ENCODE results near the gene GTF2IRD1. TPM values are rescaled to one million over a fixed set of nuclear protein-coding genes. Genes with fewer than 3 reads are reported as not detected.
A peak's percentile ranks its signal among the peaks of the same experiment; 100 is the strongest.

The GTF2IRD1 gene
- polyA plus RNA-seq, 1 of the 3 experiments (the other 2 are of a cell fraction) = 26.4 TPM

DNA sequence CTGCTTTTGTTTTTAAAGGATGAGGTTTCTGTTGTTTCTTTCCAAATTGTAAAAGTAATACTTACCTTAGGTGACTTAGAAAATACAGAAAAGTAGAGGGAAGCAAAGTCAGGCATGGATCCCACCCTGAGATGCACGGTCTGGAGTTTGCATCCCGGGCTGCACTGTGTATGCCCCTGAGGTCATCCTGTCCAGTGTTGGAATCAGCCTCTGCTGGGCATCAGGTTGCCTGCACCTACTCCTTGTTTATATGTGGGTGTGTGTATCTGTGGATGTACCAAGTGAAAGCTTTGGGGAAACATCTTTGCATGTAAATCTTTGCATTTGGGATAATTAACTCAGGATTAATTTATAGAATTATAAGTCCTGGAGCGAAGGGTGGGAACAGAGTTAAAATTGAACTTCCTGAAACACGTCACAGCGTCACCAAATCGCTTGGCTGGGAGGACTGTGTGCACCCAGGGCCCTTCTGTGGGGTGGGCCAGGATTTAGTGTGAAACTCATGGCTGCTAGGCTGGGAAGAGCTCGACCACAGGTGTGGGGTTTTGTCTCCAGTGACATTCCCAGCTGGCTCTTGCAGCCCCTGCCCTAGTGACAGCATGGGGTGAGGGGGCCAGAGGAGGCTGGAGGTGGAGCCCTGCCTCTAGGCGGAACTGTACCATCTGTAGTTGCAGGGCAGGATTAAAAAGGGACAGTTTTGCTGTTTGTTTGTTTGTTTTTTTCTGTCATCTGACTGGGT is 27.9 kb downstream of the GTF2IRD1 start:
- Histone ChIP-seq H3K36me3 (replicated peaks in 1 of 2; ENCODE audit: control insufficient read depth in 1 of 2, insufficient read depth in 2 of 2, low read length in 1 of 2) (no peaks in the 10 kb centered on the region), H3K4me2 (no peak overlapping the region), H3K9me3 (no peaks in the 10 kb centered on the region), H2AFZ (ENCODE audit: low read depth) (no peak overlapping the region), H3K9me2 (no peaks in the 10 kb centered on the region), H3K9ac (no peak overlapping the region), H3K4me3 (ENCODE audit: low read depth in 2 of 2, low read length in 1 of 2) (no peak overlapping the region), H4K20me1 (ENCODE audit: insufficient read depth) (0 out of 2 replicates have a peak, but pooled peaks cover 7% of the 10 kb centered on the region), H3K79me2 (ENCODE audit: insufficient read depth) (peaks cover 79% of the 10 kb centered on the region), H3F3A (replicated peaks; ENCODE audit: insufficient read depth) (peaks cover 26% of the 10 kb centered on the region), H3K4me1 (ENCODE audit: control insufficient read depth in 1 of 2, insufficient read depth in 2 of 2, low read depth in 1 of 2, low read length in 1 of 2) (peaks cover 50% of the 10 kb centered on the region in 2 experiments; a peak in 3 of 4 replicates), H3K27me3 (ENCODE audit: insufficient read depth) (no peaks in the 10 kb centered on the region), H3K27ac (ENCODE audit: low read depth in 2 of 2, low read length in 1 of 2) (peak overlapping the region; percentile 31 to 73; a peak in 3 of 4 replicates)
- CTCF ChIA-PET = interaction anchor here (1.4 to 1.7 kb wide), 2 partner anchors 64 to 84 kb away, joined by 4 to 13 read pairs; no protein-coding TSS in a partner anchor
- peak; percentile 61 for DNase-seq
- POLR2A ChIA-PET = interaction anchor here (1.6 kb wide), 1 partner anchor 24 kb away, joined by 4 read pairs; no protein-coding TSS in a partner anchor
- TF ChIP-seq FOSL2 (IDR thresholded peaks at IDR 0.05; ENCODE audit: borderline replicate concordance, low read depth) = no peak
- TF ChIP-seq PBX3 (IDR thresholded peaks at IDR 0.05) = no peak
- TF ChIP-seq MXI1 (IDR thresholded peaks at IDR 0.05; ENCODE audit: low read depth, low read length) = peak; percentile 45; the same call in 1 of the 2 replicates
- no peak for TF ChIP-seq FOXM1 (IDR thresholded peaks at IDR 0.05; ENCODE audit: low read depth)
- TF ChIP-seq RCOR1 (IDR thresholded peaks at IDR 0.05; ENCODE audit: low read length) = 0 out of 2 replicates have a peak, but pooled peaks have one; percentile 35
- no peak for TF ChIP-seq CHD2 (IDR thresholded peaks at IDR 0.05; ENCODE audit: low read length, partially characterized antibody)
- 0 out of 2 replicates have a peak, but pooled peaks have one; percentile 14 for TF ChIP-seq SMC3 (IDR thresholded peaks at IDR 0.05; ENCODE audit: low read depth, low read length)
- 0 out of 2 replicates have a peak, but pooled peaks have one; percentile 20 for TF ChIP-seq RAD21 (IDR thresholded peaks at IDR 0.05; ENCODE audit: low read length)
- 86% methylated on average over 8 of the region's 8 CpGs for WGBS (ENCODE audit: low lambda C conversion rate)

- TF ChIP-seq TAF1 (IDR thresholded peaks at IDR 0.05; ENCODE audit: borderline replicate concordance, low read depth, low read length) (no peak), TEAD4 (IDR thresholded peaks at IDR 0.05; ENCODE audit: borderline replicate concordance, insufficient read depth) (no peak), EZH2phosphoT487 (IDR thresholded peaks at IDR 0.05; ENCODE audit: borderline replicate concordance, low read depth) (no peak), GABPA (IDR thresholded peaks at IDR 0.05; ENCODE audit: low read depth) (no peak), ELF1 (IDR thresholded peaks at IDR 0.05) (no peak), RFX5 (IDR thresholded peaks at IDR 0.05; ENCODE audit: low read length) (no peak), PBX3 (IDR thresholded peaks at IDR 0.05) (no peak), RAD21 (IDR thresholded peaks at IDR 0.05; ENCODE audit: low read length) (no peak), RCOR1 (IDR thresholded peaks at IDR 0.05; ENCODE audit: low read length) (no peak), MXI1 (IDR thresholded peaks at IDR 0.05; ENCODE audit: low read depth, low read length) (no peak), RXRA (IDR thresholded peaks at IDR 0.05; ENCODE audit: borderline replicate concordance, low read depth) (no peak), ZBTB33 (IDR thresholded peaks at IDR 0.05; ENCODE audit: borderline replicate concordance, low read depth) (no peak)
- Histone ChIP-seq H3K4me3 (ENCODE audit: low read depth in 2 of 2, low read length in 1 of 2) (no peak overlapping the region), H3K9ac (no peak overlapping the region), H3K9me3 (no peaks in the 10 kb centered on the region), H3F3A (replicated peaks; ENCODE audit: insufficient read depth) (peaks cover 26% of the 10 kb centered on the region), H4K20me1 (ENCODE audit: insufficient read depth) (0 out of 2 replicates have a peak, but pooled peaks cover 7% of the 10 kb centered on the region), H3K79me2 (ENCODE audit: insufficient read depth) (peaks cover 74% of the 10 kb centered on the region), H3K36me3 (replicated peaks in 1 of 2; ENCODE audit: control insufficient read depth in 1 of 2, insufficient read depth in 2 of 2, low read length in 1 of 2) (no peaks in the 10 kb centered on the region), H3K4me1 (ENCODE audit: control insufficient read depth in 1 of 2, insufficient read depth in 2 of 2, low read depth in 1 of 2, low read length in 1 of 2) (peaks cover 46 to 50% of the 10 kb centered on the region in 2 experiments; a peak in 3 of 4 replicates), H3K9me2 (no peaks in the 10 kb centered on the region), H2AFZ (ENCODE audit: low read depth) (no peak overlapping the region), H3K4me2 (no peak overlapping the region), H3K27ac (ENCODE audit: low read depth in 2 of 2, low read length in 1 of 2) (peak overlapping the region in 1 of 2 experiments; percentile 60; a peak in 1 of 4 replicates), H3K27me3 (ENCODE audit: insufficient read depth) (no peaks in the 10 kb centered on the region)
- POLR2A ChIA-PET = interaction anchor here (1.6 kb wide), 1 partner anchor 23 kb away, joined by 4 read pairs; no protein-coding TSS in a partner anchor
- CTCF ChIA-PET = interaction anchor here (1.4 to 1.7 kb wide), 2 partner anchors 64 to 84 kb away, joined by 4 to 13 read pairs; no protein-coding TSS in a partner anchor
- no peak for DNase-seq
- 91% methylated on average over 4 of the region's 4 CpGs for WGBS (ENCODE audit: low lambda C conversion rate)
Observed at GRCh38 chr7:74482197-74482467, 28.4 kb downstream of the GTF2IRD1 start.
